K562 (cell line): ENCODE data around the gene DLL4. TPM values are rescaled to one million over a fixed set of nuclear protein-coding genes. Genes with fewer than 3 reads are reported as not detected.

Experiments used
- CBFB ChIP-seq: sonication (generic); formaldehyde crosslinking; IDR thresholded peaks from 2 replicates; pipeline ENCODE4 v1.4.0; 2020; ENCODE audit warnings: mild to moderate bottlenecking, missing genetic modification reagents
- DIDO1 ChIP-seq: fragments of 450-650 bp; IDR thresholded peaks from 2 replicates; pipeline ENCODE4 v1.6.1; 2016; ENCODE audit warnings: low read depth, missing biosample characterization, missing genetic modification characterization
- FOS ChIP-seq: IDR thresholded peaks from 3 replicates; pipeline ENCODE4 v1.6.1; 2011; ENCODE audit not compliant: insufficient read length; ENCODE audit errors: extremely low read depth
- FOXK1 ChIP-seq: sonication (generic); formaldehyde crosslinking; IDR thresholded peaks from 2 replicates; pipeline ENCODE4 v1.8.0; 2022; ENCODE audit warnings: missing genetic modification reagents, mild to moderate bottlenecking, borderline replicate concordance
- HDAC1 ChIP-seq, 2 experiments: fragments of 450-650 bp; IDR thresholded peaks; 2 replicates each; pipeline ENCODE4 v1.6.1; 2016 to 2017; ENCODE audit warnings: inconsistent platforms in 1 of 2, mild to moderate bottlenecking in 1 of 2, moderate library complexity in 1 of 2
- HDAC8 ChIP-seq: fragments of 450-650 bp; IDR thresholded peaks from 2 replicates; pipeline ENCODE4 v1.6.1; 2016; ENCODE audit warnings: mild to moderate bottlenecking, missing genetic modification characterization, moderate library complexity, missing compliant biosample characterization
- HIVEP1 ChIP-seq: fragments of 250-450 bp; sonication (Bioruptor Pico); IDR thresholded peaks from 2 replicates; pipeline ENCODE4 v1.4.0; 2020; ENCODE audit warnings: mild to moderate bottlenecking
- MAX ChIP-seq: sonication (generic); formaldehyde crosslinking; IDR thresholded peaks from 2 replicates; pipeline ENCODE4 v1.9.0; 2022; ENCODE audit warnings: mild to moderate bottlenecking, missing genetic modification reagents
- MCM2 ChIP-seq: fragments of 450-650 bp; IDR thresholded peaks from 2 replicates; pipeline ENCODE4 v1.6.1; 2017; ENCODE audit warnings: low read depth, mild to moderate bottlenecking
- MCM5 ChIP-seq: fragments of 450-650 bp; IDR thresholded peaks from 2 replicates; pipeline ENCODE4 v1.6.1; 2016; ENCODE audit warnings: low read depth
- TAF1 ChIP-seq: IDR thresholded peaks from 2 replicates; pipeline ENCODE4 v1.6.1; 2011; ENCODE audit warnings: mild to moderate bottlenecking, low read length, moderate library complexity; ENCODE audit not compliant: insufficient read depth, control insufficient read depth, severe bottlenecking; ENCODE audit errors: extremely low read depth
- TSHZ1 ChIP-seq: fragments of 250-450 bp; sonication (Bioruptor Pico); IDR thresholded peaks from 2 replicates; pipeline ENCODE4 v1.4.0; 2020; ENCODE audit warnings: mild to moderate bottlenecking, moderate library complexity
- YBX1 ChIP-seq: fragments of 450-650 bp; IDR thresholded peaks from 2 replicates; pipeline ENCODE4 v1.7.1; 2016; ENCODE audit warnings: mild to moderate bottlenecking
- ZNF436 ChIP-seq: fragments of 250-450, 450-650 bp; sonication (Bioruptor Pico); formaldehyde crosslinking; IDR thresholded peaks from 2 replicates; pipeline ENCODE4 v1.7.0; 2020; ENCODE audit warnings: mild to moderate bottlenecking
- polyA plus RNA-seq, 8 experiments: library from polyadenylated mRNA; depleted of rRNA in 4 of 8; stranded (reverse) in 5 of 8; unstranded in 3 of 8; fragments of >200 nt; fragmentation: Nextera tagmentation in 2 of 8; fragmentation: Illumina TruSeq in 1 of 8; extraction: Ambion mirVana in 2 of 8; extraction: Trizol in 1 of 8; gene quantifications; 2 replicates each; pipeline versions ENCODE4 v1.2.1 to v1.2.3, GENCODE V29; 2011 to 2014; ENCODE audit warnings: inconsistent platforms in 1 of 8, missing spikeins in 1 of 8
- total RNA-seq, 7 experiments: library from RNA; depleted of rRNA in 6 of 7; stranded (reverse); fragments of >200 nt in 6 of 7; fragmentation: Illumina TruSeq in 2 of 7; extraction: Trizol in 2 of 7; gene quantifications; 2 replicates each; pipeline versions ENCODE4 v1.2.1 to v1.2.3, GENCODE V29; 2011 to 2021; ENCODE audit warnings: low replicate concordance in 1 of 7
- TF ChIP-seq, protein P1 (sequence below): fragments of 450-650 bp; formaldehyde crosslinking; IDR thresholded peaks from 2 replicates; pipeline ENCODE4 v1.4.0; 2020; ENCODE audit warnings: mild to moderate bottlenecking, moderate library complexity
- TF ChIP-seq, protein P2 (sequence below): fragments of 450-650 bp; IDR thresholded peaks from 2 replicates; pipeline ENCODE4 v1.7.0; 2016; ENCODE audit warnings: borderline replicate concordance
- TF ChIP-seq, protein P3 (sequence below): fragments of 250-450 bp; sonication (Bioruptor Pico); IDR thresholded peaks from 2 replicates; pipeline ENCODE4 v1.9.0; 2021; ENCODE audit warnings: mild to moderate bottlenecking, inconsistent platforms

The DLL4 gene
- total and polyA plus RNA-seq, 9 of the 15 experiments (the other 6 are each of a cell fraction or from before 2014, with no cell fraction given), result 0.04 to 1.1 (median 0.41) TPM; not detected in 1

- TF ChIP-seq, protein P1, sequence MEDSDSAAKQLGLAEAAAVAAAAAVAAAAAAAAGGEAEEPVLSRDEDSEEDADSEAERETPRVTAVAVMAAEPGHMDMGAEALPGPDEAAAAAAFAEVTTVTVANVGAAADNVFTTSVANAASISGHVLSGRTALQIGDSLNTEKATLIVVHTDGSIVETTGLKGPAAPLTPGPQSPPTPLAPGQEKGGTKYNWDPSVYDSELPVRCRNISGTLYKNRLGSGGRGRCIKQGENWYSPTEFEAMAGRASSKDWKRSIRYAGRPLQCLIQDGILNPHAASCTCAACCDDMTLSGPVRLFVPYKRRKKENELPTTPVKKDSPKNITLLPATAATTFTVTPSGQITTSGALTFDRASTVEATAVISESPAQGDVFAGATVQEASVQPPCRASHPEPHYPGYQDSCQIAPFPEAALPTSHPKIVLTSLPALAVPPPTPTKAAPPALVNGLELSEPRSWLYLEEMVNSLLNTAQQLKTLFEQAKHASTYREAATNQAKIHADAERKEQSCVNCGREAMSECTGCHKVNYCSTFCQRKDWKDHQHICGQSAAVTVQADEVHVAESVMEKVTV (CRISPR knock-in tag), result peak; percentile 90
- TF ChIP-seq MCM5, result no peak
- TF ChIP-seq, protein P2, sequence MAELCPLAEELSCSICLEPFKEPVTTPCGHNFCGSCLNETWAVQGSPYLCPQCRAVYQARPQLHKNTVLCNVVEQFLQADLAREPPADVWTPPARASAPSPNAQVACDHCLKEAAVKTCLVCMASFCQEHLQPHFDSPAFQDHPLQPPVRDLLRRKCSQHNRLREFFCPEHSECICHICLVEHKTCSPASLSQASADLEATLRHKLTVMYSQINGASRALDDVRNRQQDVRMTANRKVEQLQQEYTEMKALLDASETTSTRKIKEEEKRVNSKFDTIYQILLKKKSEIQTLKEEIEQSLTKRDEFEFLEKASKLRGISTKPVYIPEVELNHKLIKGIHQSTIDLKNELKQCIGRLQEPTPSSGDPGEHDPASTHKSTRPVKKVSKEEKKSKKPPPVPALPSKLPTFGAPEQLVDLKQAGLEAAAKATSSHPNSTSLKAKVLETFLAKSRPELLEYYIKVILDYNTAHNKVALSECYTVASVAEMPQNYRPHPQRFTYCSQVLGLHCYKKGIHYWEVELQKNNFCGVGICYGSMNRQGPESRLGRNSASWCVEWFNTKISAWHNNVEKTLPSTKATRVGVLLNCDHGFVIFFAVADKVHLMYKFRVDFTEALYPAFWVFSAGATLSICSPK, result no peak
- no peak for TF ChIP-seq ZNF436 (CRISPR knock-in tag)
- TF ChIP-seq HDAC1 (IDR thresholded peaks at IDR 0.05), result peak in 1 of 2 experiments; percentile 97; a peak in 2 of 4 replicates
- 0 out of 2 replicates have a peak, but pooled peaks have one; percentile 78 for TF ChIP-seq CBFB (CRISPR knock-in tag)
- TF ChIP-seq YBX1, result no peak
- TF ChIP-seq HIVEP1 (CRISPR knock-in tag), result no peak
- TF ChIP-seq, protein P3, sequence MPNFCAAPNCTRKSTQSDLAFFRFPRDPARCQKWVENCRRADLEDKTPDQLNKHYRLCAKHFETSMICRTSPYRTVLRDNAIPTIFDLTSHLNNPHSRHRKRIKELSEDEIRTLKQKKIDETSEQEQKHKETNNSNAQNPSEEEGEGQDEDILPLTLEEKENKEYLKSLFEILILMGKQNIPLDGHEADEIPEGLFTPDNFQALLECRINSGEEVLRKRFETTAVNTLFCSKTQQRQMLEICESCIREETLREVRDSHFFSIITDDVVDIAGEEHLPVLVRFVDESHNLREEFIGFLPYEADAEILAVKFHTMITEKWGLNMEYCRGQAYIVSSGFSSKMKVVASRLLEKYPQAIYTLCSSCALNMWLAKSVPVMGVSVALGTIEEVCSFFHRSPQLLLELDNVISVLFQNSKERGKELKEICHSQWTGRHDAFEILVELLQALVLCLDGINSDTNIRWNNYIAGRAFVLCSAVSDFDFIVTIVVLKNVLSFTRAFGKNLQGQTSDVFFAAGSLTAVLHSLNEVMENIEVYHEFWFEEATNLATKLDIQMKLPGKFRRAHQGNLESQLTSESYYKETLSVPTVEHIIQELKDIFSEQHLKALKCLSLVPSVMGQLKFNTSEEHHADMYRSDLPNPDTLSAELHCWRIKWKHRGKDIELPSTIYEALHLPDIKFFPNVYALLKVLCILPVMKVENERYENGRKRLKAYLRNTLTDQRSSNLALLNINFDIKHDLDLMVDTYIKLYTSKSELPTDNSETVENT (CRISPR knock-in tag), result no peak
- TF ChIP-seq FOXK1 (CRISPR knock-in tag), result no peak
- peak; percentile 62 for TF ChIP-seq TAF1
- no peak for TF ChIP-seq HDAC8 (tag)
- no peak for TF ChIP-seq TSHZ1
- peak; percentile 85 for TF ChIP-seq MAX (CRISPR knock-in tag)
- TF ChIP-seq DIDO1 (tag), result no peak
- no peak for TF ChIP-seq MCM2
- no peak for TF ChIP-seq FOS
Measured at GRCh38 chr15:40893733-40894680, 35.1 kb upstream of the DLL4 start, which contains the start of gene VPS18 (continued).
